CD4-positive, alpha-beta memory T cell (primary cell): ENCODE data around the gene ZMYM1. TPM values are rescaled to one million over a fixed set of nuclear protein-coding genes. Genes with fewer than 3 reads are reported as not detected.
A peak's percentile ranks its signal among the peaks of the same experiment; 100 is the strongest.

Experiments used
- CTCF ChIA-PET: fragments of 350-600 bp; sonication (Branson Sonifier 250); formaldehyde crosslinking; loops from one replicate; lab custom pipeline; 2021; ENCODE audit warnings: inconsistent platforms; ENCODE audit not compliant: partially characterized antibody; lab: Charles Lee
- POLR2A ChIA-PET: fragments of 350-600 bp; sonication (Branson Sonifier 250); formaldehyde crosslinking; loops from one replicate; lab custom pipeline; 2021; ENCODE audit not compliant: partially characterized antibody; lab: Charles Lee
- DNase-seq, 5 donors: peaks; one replicate each; pipeline versions ENCODE4 v3.0.0 to v3.0.0-alpha.2; 2020 to 2022; ENCODE audit warnings: mixed read lengths in 1 of 5
- H3K27ac ChIP-seq: one replicate; pipeline ENCODE4 v1.7.0; 2013; ENCODE audit warnings: low read depth, low read length
- H3K27me3 ChIP-seq: 2 replicates; pipeline ENCODE4 v1.7.0; 2013; ENCODE audit warnings: mild to moderate bottlenecking, low read length, moderate library complexity; ENCODE audit not compliant: insufficient read depth
- H3K36me3 ChIP-seq: 2 replicates; pipeline ENCODE4 v1.7.0; 2013; ENCODE audit warnings: mild to moderate bottlenecking, low read length, moderate library complexity; ENCODE audit not compliant: insufficient read depth
- H3K4me1 ChIP-seq: 2 replicates; pipeline ENCODE4 v1.7.0; 2013; ENCODE audit warnings: mild to moderate bottlenecking, low read length, moderate library complexity; ENCODE audit not compliant: insufficient read depth
- H3K4me3 ChIP-seq, 2 donors: one replicate each; pipeline ENCODE4 v1.7.0; 2013; ENCODE audit warnings: low read length in 2 of 2, mild to moderate bottlenecking in 1 of 2
- H3K9me3 ChIP-seq, 2 donors: one replicate each; pipeline ENCODE4 v1.7.0; 2013; ENCODE audit warnings: low read length in 2 of 2, control low read depth in 1 of 2; ENCODE audit not compliant: control insufficient read depth in 1 of 2
- H3K27ac Mint-ChIP-seq, 7 donors: one replicate each; pipeline ENCODE4 v1.8.0; 2020 to 2021; ENCODE audit warnings: mixed read lengths in 7 of 7, mild to moderate bottlenecking in 6 of 7, inconsistent platforms in 3 of 7, moderate library complexity in 3 of 7
- H3K27me3 Mint-ChIP-seq, 2 donors: one replicate each; pipeline ENCODE4 v1.8.0; 2020 to 2021; ENCODE audit warnings: mixed read lengths in 2 of 2
- H3K36me3 Mint-ChIP-seq, 2 donors: one replicate each; pipeline ENCODE4 v1.8.0; 2020 to 2021; ENCODE audit warnings: mixed read lengths in 2 of 2, inconsistent platforms in 1 of 2, mild to moderate bottlenecking in 1 of 2
- H3K4me1 Mint-ChIP-seq, 4 donors: one replicate each; pipeline ENCODE4 v1.8.0; 2020 to 2021; ENCODE audit warnings: mixed read lengths in 4 of 4, mild to moderate bottlenecking in 1 of 4
- H3K4me3 Mint-ChIP-seq, 8 donors: one replicate each; pipeline ENCODE4 v1.8.0; 2020 to 2021; ENCODE audit warnings: mixed read lengths in 8 of 8, mild to moderate bottlenecking in 7 of 8, moderate library complexity in 6 of 8, inconsistent platforms in 3 of 8
- H3K9me3 Mint-ChIP-seq, 8 donors: one replicate each; pipeline ENCODE4 v1.8.0; 2020 to 2021; ENCODE audit warnings: mixed read lengths in 8 of 8, mild to moderate bottlenecking in 5 of 8, inconsistent platforms in 3 of 8, moderate library complexity in 1 of 8
- intact Hi-C: fragments of 100-400 bp; cut with micrococcal nuclease; formaldehyde crosslinking; loops from one replicate; pipeline ENCODE4 v1.15.1; 2023
- polyA plus RNA-seq, 2 donors: library from polyadenylated mRNA; unstranded; fragments of 300-500 nt; fragmentation: Illumina TruSeq; gene quantifications; one replicate each; pipeline ENCODE4 v1.2.3, GENCODE V29; 2021
- total RNA-seq, 2 experiments: library from RNA; stranded (reverse); gene quantifications; one replicate each; pipeline ENCODE4 v1.2.3, GENCODE V29; 2021

ZMYM1 gene
- total and polyA plus RNA-seq, 4 experiments from 2014 or later, result 10.0 to 25.9 (median 18.9) TPM

DNA sequence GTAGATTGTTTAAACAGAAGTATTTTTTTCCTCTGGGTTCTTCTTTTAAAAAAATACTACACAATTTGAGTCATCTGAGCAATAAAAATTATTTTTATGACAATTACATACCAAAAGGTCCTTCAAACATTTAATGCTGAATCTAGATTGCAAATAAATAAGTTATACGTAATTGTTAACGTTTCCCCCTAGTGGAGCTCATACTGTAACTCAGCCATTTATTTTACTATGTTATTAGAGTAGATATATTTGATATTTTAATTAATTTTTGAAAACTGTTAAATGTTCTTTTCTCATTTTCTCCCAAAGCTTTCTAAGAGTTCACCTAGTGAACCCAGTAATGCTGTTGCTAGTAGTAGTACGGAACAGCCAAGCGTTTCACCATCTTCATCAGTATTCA is 33.5 kb downstream of the ZMYM1 start:
- no peak overlapping the region for H3K27ac Mint-ChIP-seq
- no peaks in the 10 kb centered on the region for H3K9me3 Mint-ChIP-seq
- DNase-seq, result no peak
- intact Hi-C loops, result no loop called here
- CTCF ChIA-PET, result no interaction called here
- Histone ChIP-seq H3K4me3 (no peak overlapping the region), H3K27ac (no peak overlapping the region), H3K36me3 (peaks cover 3% of the 10 kb centered on the region), H3K27me3 (no peaks in the 10 kb centered on the region), H3K4me1 (peaks cover 18% of the 10 kb centered on the region), H3K9me3 (no peaks in the 10 kb centered on the region)
- peaks cover 23 to 24% of the 10 kb centered on the region in 2 donors for H3K36me3 Mint-ChIP-seq
- no peak overlapping the region for H3K4me3 Mint-ChIP-seq
- H3K4me1 Mint-ChIP-seq, result peaks cover 10 to 13% (median 11%) of the 10 kb centered on the region in 4 donors
- POLR2A ChIA-PET, result no interaction called here
- no peaks in the 10 kb centered on the region for H3K27me3 Mint-ChIP-seq

DNA sequence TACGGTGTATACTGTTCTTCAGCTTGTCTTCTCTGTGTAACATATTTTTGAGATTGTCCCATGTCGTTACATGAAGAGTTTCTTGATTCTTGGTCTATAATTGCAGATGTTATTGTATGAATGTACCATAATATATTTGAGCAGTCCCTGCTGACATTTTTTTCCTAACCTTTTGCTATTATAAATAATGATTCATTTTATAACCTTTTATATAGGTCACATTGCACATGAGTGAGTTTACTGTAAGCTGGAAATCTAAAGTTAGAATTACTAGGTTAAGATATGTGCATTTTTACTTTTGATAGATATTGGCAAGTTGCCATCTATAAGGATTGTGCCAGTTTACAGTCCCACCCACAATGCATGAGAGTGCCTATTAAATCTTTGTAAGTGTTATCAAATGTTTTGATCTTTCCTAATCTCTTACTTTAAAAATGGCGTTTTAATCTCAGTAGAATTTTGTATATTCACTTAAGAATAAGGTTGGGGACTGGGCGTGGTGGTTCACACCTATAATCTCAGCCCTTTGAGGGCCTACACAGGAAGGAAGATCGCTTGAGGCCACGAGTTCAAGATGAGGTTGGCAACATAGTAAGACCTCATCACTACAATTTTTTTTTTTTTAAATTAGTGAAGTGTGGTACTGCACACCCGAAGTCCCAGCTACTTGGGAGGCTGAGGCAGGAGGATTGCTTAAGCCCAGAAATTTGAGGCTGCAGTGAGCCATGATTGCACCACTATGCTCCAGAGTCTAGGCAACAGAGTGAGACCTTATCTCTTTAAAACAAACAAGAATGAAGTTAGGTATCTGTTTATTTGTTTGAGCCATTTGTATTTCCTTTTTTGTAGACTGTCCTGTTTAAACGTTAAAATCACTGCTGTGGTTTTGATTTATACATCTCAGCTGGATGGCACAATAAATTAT is 36.5 kb downstream of the ZMYM1 start:
- DNase-seq, result peak in 4 of 5 donors; percentile 20 to 46 (median 32)
- Histone ChIP-seq H3K4me1 (peaks cover 23% of the 10 kb centered on the region), H3K9me3 (no peaks in the 10 kb centered on the region), H3K4me3 (no peak overlapping the region), H3K27ac (no peak overlapping the region), H3K27me3 (no peaks in the 10 kb centered on the region), H3K36me3 (peaks cover 3% of the 10 kb centered on the region)
- Mint-ChIP-seq H3K9me3 (peaks cover 0 to 2% (median 0%) of the 10 kb centered on the region in 8 donors), H3K4me3 (peak overlapping the region in 3 of 8 donors; percentile 35 to 63 (median 60)), H3K36me3 (peaks cover 18 to 20% of the 10 kb centered on the region in 2 donors), H3K27ac (peak overlapping the region in 2 of 7 donors; percentile 6 to 18), H3K4me1 (peaks cover 10 to 20% (median 16%) of the 10 kb centered on the region in 4 donors), H3K27me3 (peaks cover 0 to 2% of the 10 kb centered on the region in 2 donors)
- POLR2A ChIA-PET, result interaction anchor here (1.0 kb wide), 1 partner anchor 77 kb away, joined by 4 read pairs; the partner anchor contains the start of gene SFPQ
- CTCF ChIA-PET, result no interaction called here
- intact Hi-C loops, result no loop called here

DNA sequence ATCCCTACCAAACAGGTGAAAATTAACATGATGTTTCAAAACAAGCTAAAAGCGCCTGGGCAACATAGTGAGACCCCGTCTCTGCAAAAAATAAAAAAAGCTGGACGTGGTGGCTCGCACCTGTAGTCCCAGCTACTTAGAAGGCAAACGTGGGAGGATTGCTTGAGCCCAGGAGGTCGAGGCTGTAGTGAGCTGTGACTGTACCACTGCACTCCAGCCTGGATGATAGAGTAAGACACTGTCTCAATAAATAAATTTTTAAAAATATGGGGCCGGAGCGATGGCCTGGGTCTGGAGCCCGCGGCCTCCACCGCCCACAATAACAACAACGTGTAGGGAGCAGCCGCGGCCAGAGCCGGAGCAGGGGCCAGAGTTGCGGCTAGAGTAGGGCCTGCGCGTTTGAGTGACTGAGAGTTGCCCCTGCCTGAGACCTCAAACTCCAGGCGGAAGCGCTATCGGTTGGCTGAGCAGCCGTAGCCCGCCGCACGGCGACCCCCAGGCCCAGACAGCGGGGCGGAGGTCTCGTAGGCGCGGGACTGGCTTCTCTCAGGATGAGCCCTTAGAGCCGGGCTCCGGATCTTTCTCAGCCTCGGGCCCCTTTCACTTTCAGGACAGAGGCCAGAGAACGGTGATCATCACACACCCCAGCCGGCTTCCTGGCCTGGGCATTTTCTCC is 41.4 kb downstream of the ZMYM1 start:
- H3K4me1 Mint-ChIP-seq, result peaks cover 8 to 17% (median 10%) of the 10 kb centered on the region in 4 donors
- POLR2A ChIA-PET, result no interaction called here
- H3K9me3 ChIP-seq, result no peaks in the 10 kb centered on the region
- no peak overlapping the region for H3K4me3 ChIP-seq
- intact Hi-C loops, result no loop called here
- CTCF ChIA-PET, result interaction anchor here (0.6 kb wide), 1 partner anchor 22 kb away, joined by 3 read pairs; no protein-coding TSS in a partner anchor
- no peak overlapping the region for H3K27ac Mint-ChIP-seq
- H3K27me3 ChIP-seq, result no peaks in the 10 kb centered on the region
- no peaks in the 10 kb centered on the region for H3K36me3 ChIP-seq
- H3K9me3 Mint-ChIP-seq, result peaks cover 0 to 8% (median 0%) of the 10 kb centered on the region in 8 donors
- DNase-seq, result no peak
- peaks cover 15% of the 10 kb centered on the region for H3K4me1 ChIP-seq
- peaks cover 0 to 4% of the 10 kb centered on the region in 2 donors for H3K36me3 Mint-ChIP-seq
- no peak overlapping the region for H3K27ac ChIP-seq
- peak overlapping the region in 3 of 8 donors; percentile 21 to 52 (median 36) for H3K4me3 Mint-ChIP-seq
- H3K27me3 Mint-ChIP-seq, result peaks cover 2 to 5% of the 10 kb centered on the region in 2 donors

DNA sequence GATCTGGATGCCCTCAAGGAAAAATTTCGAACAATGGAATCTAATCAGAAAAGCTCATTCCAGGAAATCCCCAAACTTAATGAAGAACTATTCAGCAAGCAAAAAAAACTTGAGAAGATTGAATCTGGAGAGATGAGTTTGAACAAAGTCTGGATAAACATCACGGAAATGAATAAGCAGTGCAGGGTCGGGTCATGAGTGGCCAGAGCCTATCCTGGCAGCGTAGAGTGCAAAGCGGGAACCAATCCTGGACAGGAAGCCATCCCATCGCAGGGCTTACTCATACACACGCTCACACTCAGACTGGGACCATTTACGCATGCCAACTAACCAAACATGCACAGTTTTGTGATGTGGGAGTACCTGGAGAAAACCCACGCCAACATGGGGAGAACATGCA is 43.1 kb downstream of the ZMYM1 start:
- Mint-ChIP-seq H3K27me3 (peaks cover 2 to 5% of the 10 kb centered on the region in 2 donors), H3K36me3 (no peaks in the 10 kb centered on the region), H3K4me3 (peak overlapping the region in 1 of 8 donors; percentile 20), H3K4me1 (peaks cover 4 to 11% (median 6%) of the 10 kb centered on the region in 4 donors), H3K27ac (peak overlapping the region in 1 of 7 donors; percentile 21), H3K9me3 (peaks cover 0 to 23% (median 6%) of the 10 kb centered on the region in 8 donors)
- H3K36me3 ChIP-seq, result no peaks in the 10 kb centered on the region
- intact Hi-C loops, result no loop called here
- no peaks in the 10 kb centered on the region for H3K9me3 ChIP-seq
- H3K27me3 ChIP-seq, result no peaks in the 10 kb centered on the region
- POLR2A ChIA-PET, result no interaction called here
- no peak for DNase-seq
- CTCF ChIA-PET, result no interaction called here
- H3K4me3 ChIP-seq, result no peak overlapping the region
- H3K27ac ChIP-seq, result no peak overlapping the region
- H3K4me1 ChIP-seq, result peaks cover 5% of the 10 kb centered on the region

DNA sequence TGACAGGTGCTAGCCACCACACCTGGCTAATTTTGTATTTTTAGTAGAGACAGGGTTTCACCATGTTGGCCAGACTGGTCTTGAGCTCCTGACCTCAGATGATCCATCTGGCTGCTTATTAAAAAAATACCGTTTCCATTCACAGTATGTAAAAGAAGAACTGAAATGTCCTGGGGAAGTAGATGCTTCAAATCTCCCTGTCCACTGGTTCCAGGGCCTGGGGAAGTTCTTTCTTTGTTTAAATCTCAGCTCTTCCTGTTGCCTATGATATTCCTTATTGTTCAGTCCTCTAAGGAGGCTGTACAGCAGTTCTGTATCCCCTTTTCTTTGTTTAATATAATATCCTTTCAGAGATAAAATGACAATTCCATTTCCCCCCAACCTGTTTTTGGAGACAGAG is 47.4 kb downstream of the ZMYM1 start:
- H3K4me1 Mint-ChIP-seq, result peaks cover 0 to 3% (median 1%) of the 10 kb centered on the region in 4 donors
- POLR2A ChIA-PET, result no interaction called here

DNA sequence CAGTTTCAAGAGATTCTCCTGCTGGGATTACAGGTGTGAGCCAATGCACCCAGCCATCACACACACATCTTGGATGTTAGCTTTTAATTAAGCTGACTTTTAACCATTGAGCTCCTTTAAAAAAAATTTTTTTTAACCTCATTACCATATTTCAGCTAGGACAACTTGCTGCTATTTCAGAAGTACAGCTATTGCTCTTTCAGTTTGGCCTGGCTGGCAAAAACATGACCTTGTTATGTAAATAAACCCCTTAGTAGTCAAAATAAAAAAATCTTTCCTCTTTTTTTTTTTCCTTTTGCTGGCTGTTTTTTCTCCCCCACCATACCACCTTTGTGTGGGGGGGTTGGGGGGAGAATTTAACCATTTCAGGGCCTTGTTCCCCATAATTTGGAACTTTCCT is 49.9 kb downstream of the ZMYM1 start:
- H3K36me3 ChIP-seq, result no peaks in the 10 kb centered on the region
- intact Hi-C loops, result no loop called here
- H3K9me3 ChIP-seq, result no peaks in the 10 kb centered on the region
- H3K9me3 Mint-ChIP-seq, result peaks cover 0 to 46% (median 7%) of the 10 kb centered on the region in 8 donors
- CTCF ChIA-PET, result no interaction called here
- H3K36me3 Mint-ChIP-seq, result no peaks in the 10 kb centered on the region
- H3K27me3 Mint-ChIP-seq, result peaks cover 0 to 2% of the 10 kb centered on the region in 2 donors
- H3K27ac Mint-ChIP-seq, result no peak overlapping the region
- no peak for DNase-seq
- H3K4me3 Mint-ChIP-seq, result no peak overlapping the region
- POLR2A ChIA-PET, result no interaction called here
- no peak overlapping the region for H3K4me3 ChIP-seq
- H3K27me3 ChIP-seq, result no peaks in the 10 kb centered on the region
- H3K27ac ChIP-seq, result no peak overlapping the region
- no peaks in the 10 kb centered on the region for H3K4me1 ChIP-seq
- H3K4me1 Mint-ChIP-seq, result no peaks in the 10 kb centered on the region

More for the DNA sequence above, 47.4 kb downstream of the ZMYM1 start:
- no peak for DNase-seq
- Mint-ChIP-seq H3K9me3 (peaks cover 0 to 46% (median 7%) of the 10 kb centered on the region in 8 donors), H3K4me3 (no peak overlapping the region), H3K36me3 (no peaks in the 10 kb centered on the region), H3K27ac (no peak overlapping the region), H3K27me3 (peaks cover 2 to 3% of the 10 kb centered on the region in 2 donors)
- no peak overlapping the region for H3K27ac ChIP-seq
- intact Hi-C loops, result no loop called here
- H3K9me3 ChIP-seq, result no peaks in the 10 kb centered on the region
- no peaks in the 10 kb centered on the region for H3K4me1 ChIP-seq
- H3K36me3 ChIP-seq, result no peaks in the 10 kb centered on the region
- CTCF ChIA-PET, result interaction anchor here (0.7 kb wide), 1 partner anchor 76 kb away, joined by 4 read pairs; no protein-coding TSS in a partner anchor
- no peaks in the 10 kb centered on the region for H3K27me3 ChIP-seq
- H3K4me3 ChIP-seq, result no peak overlapping the region

DNA sequence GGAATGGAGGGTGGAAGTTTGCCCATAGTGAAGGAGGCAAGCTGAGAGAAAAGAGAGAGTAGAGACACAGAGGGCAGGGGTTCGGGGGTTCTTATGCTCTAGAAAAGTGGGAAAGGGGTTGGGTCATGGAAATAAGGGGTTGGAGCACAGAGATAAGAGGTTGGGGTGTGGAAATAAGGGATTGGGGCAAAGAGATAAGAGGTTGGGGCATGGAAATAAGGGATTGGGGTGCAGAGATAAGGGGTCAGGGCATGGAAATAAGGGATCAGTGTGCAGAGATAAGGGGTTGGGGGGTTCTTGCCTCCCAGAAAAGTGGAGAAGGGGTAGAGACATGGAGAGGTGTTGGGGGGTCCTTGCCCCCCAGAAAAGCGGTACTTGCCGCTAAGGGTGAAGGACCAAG is 57.6 kb downstream of the ZMYM1 start:
- CTCF ChIA-PET, result no interaction called here
- intact Hi-C loops, result no loop called here
- H3K9me3 ChIP-seq, result no peaks in the 10 kb centered on the region
- Mint-ChIP-seq H3K4me3 (no peak overlapping the region), H3K27me3 (peaks cover 0 to 2% of the 10 kb centered on the region in 2 donors), H3K4me1 (no peaks in the 10 kb centered on the region), H3K27ac (no peak overlapping the region), H3K9me3 (no peaks in the 10 kb centered on the region), H3K36me3 (no peaks in the 10 kb centered on the region)
- DNase-seq, result no peak
- H3K27ac ChIP-seq, result no peak overlapping the region
- H3K4me1 ChIP-seq, result no peaks in the 10 kb centered on the region
- no peaks in the 10 kb centered on the region for H3K36me3 ChIP-seq
- H3K27me3 ChIP-seq, result no peaks in the 10 kb centered on the region
- no peak overlapping the region for H3K4me3 ChIP-seq
- POLR2A ChIA-PET, result no interaction called here
